ENCODE measurements around the gene RASAL2. TPM values are rescaled to one million over a fixed set of nuclear protein-coding genes. Genes with fewer than 3 reads are reported as not detected.
A peak's percentile ranks its signal among the peaks of the same experiment; 100 is the strongest.

The RASAL2 gene
- total RNA-seq (2014; rRNA removed; shearing (Covaris generic)) = 16.6 and 18.5 TPM in 2 replicates

DNA sequence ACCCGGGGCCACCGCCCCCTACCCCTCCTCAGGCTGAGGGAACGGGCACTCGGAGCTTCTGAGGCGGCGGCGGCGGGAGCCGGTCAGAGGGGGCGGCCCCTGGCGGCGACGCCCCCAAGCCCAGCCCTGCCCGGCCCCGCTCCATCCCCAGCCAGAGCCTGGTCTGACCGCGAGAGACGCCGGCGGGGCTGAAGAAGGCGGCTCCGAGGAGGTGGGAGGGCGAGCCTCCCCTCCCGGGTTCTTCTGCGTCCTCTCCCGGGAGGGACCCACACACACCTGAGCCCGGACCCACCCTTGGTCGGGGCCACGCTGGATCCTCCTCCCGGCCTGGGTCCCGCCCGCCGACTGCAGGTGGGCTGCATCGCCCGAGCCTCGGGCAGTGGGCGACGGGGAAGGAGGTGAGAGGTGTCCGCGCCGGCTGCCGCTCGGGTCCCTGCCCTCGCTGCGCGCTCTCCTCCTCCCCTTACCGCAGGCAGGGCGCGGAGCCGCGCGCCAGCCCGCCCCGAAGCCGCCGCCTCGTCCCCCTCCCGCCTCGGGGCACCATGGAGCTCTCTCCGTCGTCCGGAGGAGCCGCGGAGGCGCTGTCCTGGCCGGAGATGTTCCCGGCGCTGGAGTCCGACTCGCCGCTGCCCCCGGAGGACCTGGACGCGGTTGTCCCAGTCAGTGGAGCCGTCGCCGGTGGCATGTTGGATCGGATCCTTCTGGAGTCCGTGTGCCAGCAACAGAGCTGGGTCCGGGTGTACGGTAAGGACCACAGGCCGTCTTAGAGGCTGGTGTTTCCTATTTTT lies at the start of gene RASAL2:
RASAL2 (plus strand) TSS at position 154 of the 788 bp plus-strand sequence; CDS start at position 543, 389 bp downstream.
- DNase-seq (ENCODE audit: low spot score) = peak; percentile 69
- in situ Hi-C loops (cut with HindIII; ENCODE audit: low sequenced_read_pairs) = no loop called here

GRCh38 chr1:178046591-178047270 lies 47.2 kb upstream of the RASAL2 start:
- in situ Hi-C loops (cut with HindIII; ENCODE audit: low sequenced_read_pairs) = no loop called here
- no peak for DNase-seq (ENCODE audit: low spot score)

- in situ Hi-C loops (cut with HindIII; ENCODE audit: low sequenced_read_pairs) = no loop called here
- DNase-seq (ENCODE audit: low spot score) = no peak
Measured at GRCh38 chr1:178047403-178048093, 46.4 kb upstream of the RASAL2 start.

GRCh38 chr1:178048426-178048825 lies 45.5 kb upstream of the RASAL2 start:
- no peak for DNase-seq (ENCODE audit: low spot score)
- in situ Hi-C loops (cut with HindIII; ENCODE audit: low sequenced_read_pairs) = no loop called here

GRCh38 chr1:178048883-178049282 lies 45.0 kb upstream of the RASAL2 start:
- DNase-seq (ENCODE audit: low spot score) = no peak
- in situ Hi-C loops (cut with HindIII; ENCODE audit: low sequenced_read_pairs) = no loop called here

- in situ Hi-C loops (cut with HindIII; ENCODE audit: low sequenced_read_pairs) = no loop called here
Measured at GRCh38 chr1:178050084-178050483, 43.8 kb upstream of the RASAL2 start.

GRCh38 chr1:178051071-178051470 lies 42.8 kb upstream of the RASAL2 start:
- in situ Hi-C loops (cut with HindIII; ENCODE audit: low sequenced_read_pairs) = no loop called here
- no peak for DNase-seq (ENCODE audit: low spot score)

More at GRCh38 chr1:178050084-178050483, 43.8 kb upstream of the RASAL2 start:
- DNase-seq (ENCODE audit: low spot score) = no peak

GRCh38 chr1:178052650-178053461 lies 41.0 kb upstream of the RASAL2 start:
- DNase-seq (ENCODE audit: low spot score) = no peak
- in situ Hi-C loops (cut with HindIII; ENCODE audit: low sequenced_read_pairs) = no loop called here

- peak; percentile 11 for DNase-seq (ENCODE audit: low spot score)
- in situ Hi-C loops (cut with HindIII; ENCODE audit: low sequenced_read_pairs) = no loop called here
Measured at GRCh38 chr1:178055093-178055492, 38.8 kb upstream of the RASAL2 start.

- peak; percentile 27 for DNase-seq (ENCODE audit: low spot score)
- in situ Hi-C loops (cut with HindIII; ENCODE audit: low sequenced_read_pairs) = no loop called here
Measured at GRCh38 chr1:178055779-178056471, 38.0 kb upstream of the RASAL2 start.

DNA sequence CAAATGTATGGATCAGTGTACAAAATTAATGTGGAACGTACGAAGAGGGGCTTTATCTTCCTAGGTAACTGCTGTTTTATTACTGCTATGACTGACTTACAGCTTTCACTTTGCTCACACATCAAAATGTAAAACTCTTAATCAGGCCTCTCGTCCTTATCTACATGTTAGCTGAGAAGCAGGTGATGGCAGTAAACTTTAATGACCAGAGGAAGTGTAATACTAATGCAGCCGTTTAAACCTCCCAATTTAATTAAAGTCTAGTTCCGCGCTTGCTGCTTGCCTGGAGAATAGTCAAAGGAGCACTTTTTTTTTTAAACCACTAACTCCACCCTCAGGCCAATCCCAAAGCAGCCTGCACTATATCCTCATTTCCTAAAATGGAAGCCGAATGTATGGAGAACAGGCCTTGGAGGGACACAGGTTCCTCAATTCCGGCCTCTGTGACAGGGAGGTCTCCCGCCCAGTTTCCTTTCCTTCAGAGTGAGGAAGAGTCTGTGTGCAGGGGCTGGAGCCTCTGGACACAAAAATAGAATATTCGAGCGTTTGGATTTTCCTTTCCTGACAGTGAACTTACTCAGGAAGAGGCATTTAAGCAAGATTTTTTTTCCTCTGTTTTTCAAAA lies 36.7 kb upstream of the RASAL2 start:
- no peak for DNase-seq (ENCODE audit: low spot score)
- in situ Hi-C loops (cut with HindIII; ENCODE audit: low sequenced_read_pairs) = no loop called here

DNA sequence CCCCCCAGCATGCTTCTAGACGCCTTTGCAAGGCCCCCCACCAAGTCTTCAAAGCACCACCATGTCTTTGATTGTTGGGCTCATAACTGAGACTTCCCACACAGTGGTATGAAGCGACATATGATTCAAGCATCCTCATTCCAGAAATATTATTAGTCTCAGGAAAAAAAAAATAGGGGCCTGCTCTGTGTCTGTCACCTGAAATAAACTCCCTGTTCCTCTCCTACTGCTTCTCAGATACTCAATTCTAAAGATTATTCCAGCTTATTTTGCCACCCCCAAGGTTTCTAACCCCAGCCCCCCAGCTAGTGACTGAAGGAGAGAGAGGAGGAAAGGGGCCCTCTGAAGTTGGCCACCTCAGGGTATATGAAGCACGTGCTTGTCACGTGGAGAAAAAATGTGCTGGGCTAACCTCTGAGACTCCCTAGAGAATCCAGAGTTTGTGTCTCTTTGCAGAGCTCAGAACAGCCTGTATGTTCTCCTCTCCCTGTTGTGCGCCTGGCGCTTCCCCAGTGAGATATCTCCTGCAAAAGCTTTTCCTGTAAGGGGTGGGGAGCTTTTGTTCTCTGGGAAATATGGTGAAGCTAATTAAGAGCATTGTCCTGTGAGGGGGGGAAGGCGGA lies 35.9 kb upstream of the RASAL2 start:
- in situ Hi-C loops (cut with HindIII; ENCODE audit: low sequenced_read_pairs) = no loop called here
- no peak for DNase-seq (ENCODE audit: low spot score)

GRCh38 chr1:178060789-178061556 lies 32.9 kb upstream of the RASAL2 start:
- no peak for DNase-seq (ENCODE audit: low spot score)

GRCh38 chr1:178061620-178062019 lies 32.3 kb upstream of the RASAL2 start:
- no peak for DNase-seq (ENCODE audit: low spot score)
- in situ Hi-C loops (cut with HindIII; ENCODE audit: low sequenced_read_pairs) = no loop called here

More at GRCh38 chr1:178060789-178061556, 32.9 kb upstream of the RASAL2 start:
- in situ Hi-C loops (cut with HindIII; ENCODE audit: low sequenced_read_pairs) = no loop called here

DNA sequence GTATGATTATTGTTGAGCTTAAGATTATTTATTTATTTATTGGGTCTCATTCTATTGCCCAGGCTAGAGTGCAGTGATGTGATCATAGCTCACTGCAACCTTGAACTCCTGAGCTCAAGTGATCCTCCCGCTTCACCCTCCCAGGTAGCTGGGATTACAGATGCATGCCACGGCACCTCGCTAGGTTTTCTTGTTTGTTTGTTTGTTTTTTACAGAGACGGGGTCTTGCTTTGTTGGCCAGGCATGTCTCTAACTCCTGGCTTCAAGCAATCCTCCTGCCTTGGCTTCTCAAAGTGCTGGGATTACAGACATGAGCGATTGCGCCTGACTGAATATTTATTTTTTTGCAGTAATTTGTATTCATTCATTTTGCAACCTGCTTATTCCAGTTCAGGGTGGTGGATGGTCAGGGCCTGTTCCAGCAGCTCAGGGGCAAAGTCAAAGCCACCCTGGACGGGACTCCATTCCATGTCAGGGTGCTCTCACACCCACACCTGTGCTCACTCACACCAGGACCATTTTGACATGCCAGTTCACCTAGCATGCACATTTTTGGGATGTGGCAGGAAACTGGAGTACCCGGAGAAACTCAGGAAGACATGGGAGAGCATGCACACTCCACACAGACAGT lies 29.6 kb upstream of the RASAL2 start:
- DNase-seq (ENCODE audit: low spot score) = no peak
- in situ Hi-C loops (cut with HindIII; ENCODE audit: low sequenced_read_pairs) = no loop called here

DNA sequence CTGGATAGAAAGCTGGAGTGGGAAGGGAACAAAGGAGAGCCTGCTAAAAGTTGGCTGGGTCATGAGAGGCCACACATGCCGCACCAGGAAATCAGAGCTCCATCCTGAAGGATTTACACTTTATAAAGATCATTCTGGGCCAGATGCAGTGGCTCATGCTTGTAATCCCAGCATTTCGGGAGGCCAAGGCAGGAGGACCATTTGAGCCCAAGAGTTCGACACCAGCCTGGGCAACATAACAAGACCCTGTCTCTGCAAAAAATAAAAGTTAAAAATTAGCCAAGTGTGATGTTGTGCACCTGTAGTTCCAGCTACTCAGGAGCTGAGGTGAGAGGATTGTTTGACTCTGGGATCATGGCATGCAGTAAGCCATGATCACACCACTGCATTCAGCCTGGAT lies 28.7 kb upstream of the RASAL2 start:
- DNase-seq (ENCODE audit: low spot score) = no peak

More for the DNA sequence above, 28.7 kb upstream of the RASAL2 start:
- in situ Hi-C loops (cut with HindIII; ENCODE audit: low sequenced_read_pairs) = no loop called here

Measured in G401 (cell line).